SK-N-SH treated with all-trans-retinoic acid at 6 μM for 48 hours (cell line): ENCODE results near the gene CHST11.
"Not testable (repeated sequence)": the region's sequence is repeated elsewhere in the genome, so short reads cannot be mapped to it uniquely, and the experiment has no call there.

Experiments
- ATAC-seq: fragments of 200-7000 bp; cut with Tn5 transposase; 3 replicates; pipeline ENCODE4 v1.9.1; 2020; ENCODE audit warnings: mild to moderate bottlenecking, moderate library complexity
- BACH2 ChIP-seq: fragments of 250-450 bp; sonication (Bioruptor Pico); IDR thresholded peaks from 2 replicates; pipeline ENCODE4 v1.9.0; 2021; ENCODE audit warnings: mild to moderate bottlenecking, borderline replicate concordance
- CREB5 ChIP-seq: fragments of 250-450 bp; sonication (Bioruptor Pico); IDR thresholded peaks from 2 replicates; pipeline ENCODE4 v1.5.1; 2020; ENCODE audit warnings: low read depth, mild to moderate bottlenecking, moderate library complexity
- GLIS3 ChIP-seq: fragments of 250-450 bp; sonication (Bioruptor Pico); IDR thresholded peaks from 2 replicates; pipeline ENCODE4 v1.5.0; 2020; ENCODE audit warnings: mild to moderate bottlenecking, moderate library complexity
- ISL1 ChIP-seq: fragments of 250-450 bp; sonication (Bioruptor Pico); IDR thresholded peaks from 2 replicates; pipeline ENCODE4 v2.1.2; 2022; ENCODE audit warnings: mild to moderate bottlenecking, moderate library complexity
- OSR1 ChIP-seq: fragments of 250-450 bp; sonication (Bioruptor Pico); IDR thresholded peaks from 2 replicates; pipeline ENCODE4 v1.8.0; 2022; ENCODE audit warnings: moderate library complexity, mild to moderate bottlenecking, inconsistent platforms
- PATZ1 ChIP-seq: fragments of 250-450 bp; sonication (Bioruptor Pico); IDR thresholded peaks from 2 replicates; pipeline ENCODE4 v1.8.0; 2020; ENCODE audit warnings: mild to moderate bottlenecking, moderate library complexity, borderline replicate concordance
- POU6F1 ChIP-seq: fragments of 250-450 bp; sonication (Bioruptor Pico); IDR thresholded peaks from 2 replicates; pipeline ENCODE4 v1.8.0; 2021; ENCODE audit warnings: low read depth, mild to moderate bottlenecking, moderate library complexity, borderline replicate concordance
- PPARA ChIP-seq: fragments of 250-450 bp; sonication (Bioruptor Pico); IDR thresholded peaks from 2 replicates; pipeline ENCODE4 v1.5.0; 2020; ENCODE audit warnings: mild to moderate bottlenecking, borderline replicate concordance
- RARB ChIP-seq: fragments of 250-450 bp; sonication (Bioruptor Pico); IDR thresholded peaks from 2 replicates; pipeline ENCODE4 v1.8.0; 2021; ENCODE audit warnings: mild to moderate bottlenecking, moderate library complexity
- SNAI2 ChIP-seq: fragments of 250-450 bp; sonication (Bioruptor Pico); IDR thresholded peaks from 2 replicates; pipeline ENCODE4 v1.5.0; 2020; ENCODE audit warnings: mild to moderate bottlenecking, moderate library complexity
- TCF4 ChIP-seq: fragments of 250-450 bp; sonication (Bioruptor Pico); IDR thresholded peaks from 2 replicates; pipeline ENCODE4 v1.8.0; 2021; ENCODE audit warnings: mild to moderate bottlenecking, moderate library complexity, borderline replicate concordance
- TSHZ2 ChIP-seq: fragments of 250-450 bp; sonication (Bioruptor Pico); IDR thresholded peaks from 2 replicates; pipeline ENCODE4 v1.5.0; 2020; ENCODE audit warnings: mild to moderate bottlenecking, moderate library complexity
- ZC3H10 ChIP-seq: fragments of 250-450 bp; sonication (Bioruptor Pico); IDR thresholded peaks from 2 replicates; pipeline ENCODE4 v1.5.1; 2021; ENCODE audit warnings: mild to moderate bottlenecking, moderate library complexity
- ZFP30 ChIP-seq: fragments of 450-650 bp; formaldehyde crosslinking; IDR thresholded peaks from 2 replicates; pipeline ENCODE4 v1.5.0; 2022; ENCODE audit warnings: mild to moderate bottlenecking, moderate library complexity
- ZNF565 ChIP-seq: fragments of 450-650 bp; formaldehyde crosslinking; conservative IDR thresholded peaks from 2 replicates; pipeline ENCODE4 v1.5.0; 2020; ENCODE audit warnings: low read depth, mild to moderate bottlenecking, moderate library complexity
- ZNF8 ChIP-seq: fragments of 450-650 bp; formaldehyde crosslinking; IDR thresholded peaks from 2 replicates; pipeline ENCODE4 v1.5.0; 2020; ENCODE audit warnings: mild to moderate bottlenecking, moderate library complexity

Gene CHST11

GRCh38 chr12:104524034-104524832, 67.5 kb downstream of the CHST11 start:
- TF ChIP-seq TSHZ2 (CRISPR knock-in tag) (no peak), TCF4 (CRISPR knock-in tag) (peak; percentile 26; the same call in 1 of the 2 replicates), POU6F1 (CRISPR knock-in tag) (no peak), BACH2 (CRISPR knock-in tag) (no peak), ZC3H10 (CRISPR knock-in tag) (no peak), PPARA (CRISPR knock-in tag) (no peak), ZNF8 (CRISPR knock-in tag) (no peak)
- TF ChIP-seq, all 23 proteins: peak for 1
- ATAC-seq, result peak; percentile 63

- ATAC-seq, result no peak
- TF ChIP-seq ZNF565 (CRISPR knock-in tag) (no peak), ZFP30 (CRISPR knock-in tag) (no peak), ISL1 (CRISPR knock-in tag) (no peak), RARB (CRISPR knock-in tag) (no peak), OSR1 (CRISPR knock-in tag) (no peak), ZC3H10 (CRISPR knock-in tag) (no peak), GLIS3 (CRISPR knock-in tag) (no peak), PPARA (CRISPR knock-in tag) (no peak), ZNF8 (CRISPR knock-in tag) (no peak), POU6F1 (CRISPR knock-in tag) (no peak), SNAI2 (CRISPR knock-in tag) (no peak), TSHZ2 (CRISPR knock-in tag) (no peak), TCF4 (CRISPR knock-in tag) (no peak), CREB5 (no peak), BACH2 (CRISPR knock-in tag) (no peak)
- TF ChIP-seq, all 23 proteins: peak for 0
Measured at GRCh38 chr12:104526320-104526719, 69.6 kb downstream of the CHST11 start.

- ATAC-seq, result no peak
- no peak for TF ChIP-seq PATZ1 (CRISPR knock-in tag)
- TF ChIP-seq, all 23 proteins: peak for 0
Measured at GRCh38 chr12:104526751-104527150, 70.0 kb downstream of the CHST11 start.

GRCh38 chr12:104527653-104528052, 70.9 kb downstream of the CHST11 start:
- not testable (repeated sequence) for ATAC-seq
